ENCODE data around the gene B3GALT2.

DNA sequence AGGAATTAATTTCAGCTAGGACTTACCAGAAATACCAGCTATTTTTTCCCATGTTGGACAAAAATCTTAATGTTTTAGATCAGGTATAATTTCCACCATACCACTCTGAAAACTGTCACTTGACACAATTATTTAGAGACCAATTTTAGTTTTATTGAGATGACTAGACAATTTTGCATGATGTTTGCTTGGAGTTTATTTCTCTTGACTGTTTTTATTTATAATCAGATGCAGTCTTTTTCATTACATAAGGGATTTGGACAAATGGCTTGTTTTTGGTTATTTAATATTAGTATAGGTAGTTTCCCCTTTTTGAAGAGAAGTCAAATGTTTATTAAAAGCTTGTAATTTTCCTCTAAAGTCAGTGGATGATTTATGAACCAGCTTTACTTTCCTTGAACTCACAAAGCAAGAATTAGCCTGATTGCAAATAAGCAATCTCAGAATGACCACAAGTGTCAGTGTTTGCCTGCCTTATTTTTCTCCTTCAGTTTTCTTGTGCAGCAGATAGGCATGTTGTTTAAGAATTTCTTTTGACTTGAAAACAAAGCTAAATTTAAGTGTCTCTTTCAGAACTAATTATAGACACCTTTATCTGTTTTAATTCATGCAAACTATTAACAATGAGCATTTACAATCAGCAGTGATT, 3.8 kb upstream of the B3GALT2 start:
- no peak for TF ChIP-seq CTCF (IDR thresholded peaks at IDR 0.05; ENCODE audit: insufficient read depth, low read length)
- no peak for TF ChIP-seq POLR2AphosphoS5 (IDR thresholded peaks at IDR 0.05; ENCODE audit: low read depth)
- no peak for TF ChIP-seq REST (IDR thresholded peaks at IDR 0.05; ENCODE audit: insufficient replicate concordance, low read depth)

All from HL-60 (cell line).